NCI-H748 treated with DMSO at 0.1 percent for 48 hours (cell line): ENCODE results near the gene FZD4.
"Not testable (repeated sequence)": the region's sequence is repeated elsewhere in the genome, so short reads cannot be mapped to it uniquely, and the experiment has no call there.

Experiments used
- DNase-seq: peaks from one replicate; lab custom pipeline; 2025; lab: John Stamatoyannopoulos, UW

The FZD4 gene

GRCh38 chr11:86937193-86937806 lies 17.9 kb downstream of the FZD4 start:
- not testable (repeated sequence) for DNase-seq

- no peak for DNase-seq
Measured at GRCh38 chr11:86934926-86935579, 20.1 kb downstream of the FZD4 start.

GRCh38 chr11:86934582-86934900 lies 20.7 kb downstream of the FZD4 start:
- no peak for DNase-seq

GRCh38 chr11:86933891-86934581 lies 21.2 kb downstream of the FZD4 start:
- no peak for DNase-seq

- no peak for DNase-seq
Measured at GRCh38 chr11:86932924-86933875, 22.0 kb downstream of the FZD4 start.

- no peak for DNase-seq
Measured at GRCh38 chr11:86932259-86932585, 23.0 kb downstream of the FZD4 start.

- no peak for DNase-seq
Measured at GRCh38 chr11:86931548-86932258, 23.5 kb downstream of the FZD4 start.

- DNase-seq: no peak
Measured at GRCh38 chr11:86930957-86931547, 24.1 kb downstream of the FZD4 start.

- no peak for DNase-seq
Measured at GRCh38 chr11:86926975-86927374, 28.2 kb downstream of the FZD4 start.

- DNase-seq: no peak
Measured at GRCh38 chr11:86923999-86924766, 31.0 kb downstream of the FZD4 start.

GRCh38 chr11:86922225-86922624 lies 33.0 kb downstream of the FZD4 start:
- no peak for DNase-seq

- no peak for DNase-seq
Measured at GRCh38 chr11:86919557-86920210, 35.5 kb downstream of the FZD4 start.

- no peak for DNase-seq
Measured at GRCh38 chr11:86918973-86919372, 36.2 kb downstream of the FZD4 start.

GRCh38 chr11:86918496-86918895 lies 36.7 kb downstream of the FZD4 start:
- no peak for DNase-seq

- no peak for DNase-seq
Measured at GRCh38 chr11:86917589-86917988, 37.6 kb downstream of the FZD4 start.

GRCh38 chr11:86916330-86916729 lies 38.9 kb downstream of the FZD4 start:
- no peak for DNase-seq

GRCh38 chr11:86915850-86916249 lies 39.3 kb downstream of the FZD4 start:
- DNase-seq: not testable (repeated sequence)

- no peak for DNase-seq
Measured at GRCh38 chr11:86914865-86915519, 40.2 kb downstream of the FZD4 start.

- no peak for DNase-seq
Measured at GRCh38 chr11:86912238-86912637, 43.0 kb downstream of the FZD4 start.

- DNase-seq: no peak
Measured at GRCh38 chr11:86910592-86910991, 44.6 kb downstream of the FZD4 start.
